ENCODE results near the gene ADARB2. TPM values are rescaled to one million over a fixed set of nuclear protein-coding genes. Genes with fewer than 3 reads are reported as not detected.

ADARB2 gene
- total and polyA plus RNA-seq, 10 of the 15 experiments (the other 5 are each of a cell fraction or from before 2014, with no cell fraction given), result 0.02 to 4.1 (median 0.76) TPM

GRCh38 chr10:1395481-1396296 is 341.6 kb downstream of the ADARB2 start (continued):
- no peak for TF ChIP-seq RAD21 (IDR thresholded peaks at IDR 0.05; ENCODE audit: insufficient read depth, low read depth, low read length)
- no peak for TF ChIP-seq ZNF384 (IDR thresholded peaks at IDR 0.05; ENCODE audit: borderline replicate concordance, low read depth, low read length)
- no peak for TF ChIP-seq FOXM1 (IDR thresholded peaks at IDR 0.05; ENCODE audit: low read depth, low read length)
- no peak for TF ChIP-seq SUPT20H (IDR thresholded peaks at IDR 0.05; ENCODE audit: borderline replicate concordance, control insufficient read depth, low read depth, low read length)
- no peak for TF ChIP-seq PAX5 (IDR thresholded peaks at IDR 0.05; ENCODE audit: borderline replicate concordance, low read depth, low read length)
- no peak for TF ChIP-seq RBBP5 (conservative IDR thresholded peaks at IDR 0.05)

- Histone ChIP-seq H3K9ac (ENCODE audit: control insufficient read depth, insufficient read depth, low read length) (no peak overlapping the region), H3K27ac (ENCODE audit: control insufficient read depth, insufficient read depth) (no peak overlapping the region), H3K4me2 (ENCODE audit: control insufficient read depth, insufficient read depth) (no peak overlapping the region), H3K27me3 (replicated peaks in 1 of 2; ENCODE audit: control insufficient read depth in 2 of 2, insufficient read depth in 2 of 2, low read length in 1 of 2) (no peaks in the 10 kb centered on the region), H3K4me1 (ENCODE audit: control insufficient read depth, insufficient read depth, low read length) (no peaks in the 10 kb centered on the region), H3K4me3 (no peak overlapping the region), H3K36me3 (ENCODE audit: control insufficient read depth in 2 of 2, insufficient read depth in 2 of 2, low read length in 1 of 2) (no peaks in the 10 kb centered on the region), H4K20me1 (ENCODE audit: control insufficient read depth, insufficient read depth) (no peaks in the 10 kb centered on the region), H3K9me3 (replicated peaks; ENCODE audit: control insufficient read depth, insufficient read depth, low read length) (no peaks in the 10 kb centered on the region), H2AFZ (ENCODE audit: control insufficient read depth, low read depth, low read length) (no peak overlapping the region), H3K79me2 (ENCODE audit: control insufficient read depth, insufficient read depth, low read length) (no peaks in the 10 kb centered on the region)
- no peak for DNase-seq (ENCODE audit: low read depth, low spot score)
- no peak for FAIRE-seq
- in situ Hi-C loops (cut with MboI), result no loop called here
- POLR2A ChIA-PET, result no interaction called here
- SMC1A ChIA-PET (ENCODE audit: uncharacterized antibody, unreplicated experiment), result no interaction called here
- BruUV-seq (replicated peaks), result no TSS peak
- WGBS (ENCODE audit: insufficient coverage, insufficient replicate concordance, low lambda C conversion rate, missing lambda C conversion rate), result 67% methylated on average over 11 of the region's 11 CpGs
- intact Hi-C loops (cut with micrococcal nuclease; ENCODE audit: unreplicated experiment), result no loop called here
- no peak for ATAC-seq
- CTCF ChIA-PET, result no interaction called here
- RAD21 ChIA-PET (ENCODE audit: unreplicated experiment), result no interaction called here
- TF ChIP-seq POLR2AphosphoS2 (IDR thresholded peaks at IDR 0.05; ENCODE audit: low read depth, low read length) (no peak), YBX1 (IDR thresholded peaks at IDR 0.05) (no peak), REST (IDR thresholded peaks at IDR 0.05; ENCODE audit: low read depth, low read length) (no peak), JUND (IDR thresholded peaks at IDR 0.05; ENCODE audit: low read depth, low read length) (no peak), CBFB (IDR thresholded peaks at IDR 0.05; ENCODE audit: low read depth) (no peak), EGR1 (IDR thresholded peaks at IDR 0.05; ENCODE audit: borderline replicate concordance in 1 of 2, low read depth in 2 of 2, low read length in 2 of 2) (no peak), ETV6 (conservative IDR thresholded peaks at IDR 0.05 in 1 of 2, IDR thresholded peaks at IDR 0.05 in 1 of 2; ENCODE audit: borderline replicate concordance in 1 of 2, low read depth in 1 of 2) (no peak)
Observed at GRCh38 chr10:1395025-1395480, 342.3 kb downstream of the ADARB2 start.

All from GM12878 (cell line).